ENCODE data around the gene CFL1.

DNA sequence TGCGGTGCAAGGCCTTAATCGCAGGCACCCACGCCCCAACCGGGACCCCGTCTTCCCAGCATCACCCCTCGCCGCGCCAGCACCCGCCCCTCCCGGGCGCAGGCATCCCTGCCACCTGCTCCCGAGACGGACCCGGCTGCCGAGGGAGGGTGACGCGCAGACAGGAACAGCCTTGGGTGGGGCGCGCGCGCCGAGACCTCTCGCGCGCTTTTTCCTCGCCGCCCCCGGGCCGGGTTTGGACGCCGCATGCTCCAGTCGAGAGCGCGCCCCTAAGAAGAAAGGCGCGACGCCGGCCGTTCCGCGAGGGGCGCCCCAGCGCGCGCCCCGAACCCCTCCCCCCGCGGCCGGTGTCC is 504 bp downstream of the CFL1 start:
- TF ChIP-seq, protein P1, sequence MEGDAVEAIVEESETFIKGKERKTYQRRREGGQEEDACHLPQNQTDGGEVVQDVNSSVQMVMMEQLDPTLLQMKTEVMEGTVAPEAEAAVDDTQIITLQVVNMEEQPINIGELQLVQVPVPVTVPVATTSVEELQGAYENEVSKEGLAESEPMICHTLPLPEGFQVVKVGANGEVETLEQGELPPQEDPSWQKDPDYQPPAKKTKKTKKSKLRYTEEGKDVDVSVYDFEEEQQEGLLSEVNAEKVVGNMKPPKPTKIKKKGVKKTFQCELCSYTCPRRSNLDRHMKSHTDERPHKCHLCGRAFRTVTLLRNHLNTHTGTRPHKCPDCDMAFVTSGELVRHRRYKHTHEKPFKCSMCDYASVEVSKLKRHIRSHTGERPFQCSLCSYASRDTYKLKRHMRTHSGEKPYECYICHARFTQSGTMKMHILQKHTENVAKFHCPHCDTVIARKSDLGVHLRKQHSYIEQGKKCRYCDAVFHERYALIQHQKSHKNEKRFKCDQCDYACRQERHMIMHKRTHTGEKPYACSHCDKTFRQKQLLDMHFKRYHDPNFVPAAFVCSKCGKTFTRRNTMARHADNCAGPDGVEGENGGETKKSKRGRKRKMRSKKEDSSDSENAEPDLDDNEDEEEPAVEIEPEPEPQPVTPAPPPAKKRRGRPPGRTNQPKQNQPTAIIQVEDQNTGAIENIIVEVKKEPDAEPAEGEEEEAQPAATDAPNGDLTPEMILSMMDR (conservative IDR thresholded peaks at IDR 0.05 in 1 of 2, IDR thresholded peaks at IDR 0.05 in 1 of 2; ENCODE audit: low read depth in 1 of 2, low read length in 2 of 2), result no peak
- TF ChIP-seq EZH2 (IDR thresholded peaks at IDR 0.05; ENCODE audit: low read length, missing control alignments), result no peak
